Small intestine (tissue), 16 donors: ENCODE results near the gene ZMAT2. TPM values are rescaled to one million over a fixed set of nuclear protein-coding genes. Genes with fewer than 3 reads are reported as not detected.
"Not testable (repeated sequence)": the region's sequence is repeated elsewhere in the genome, so short reads cannot be mapped to it uniquely, and the experiment has no call there.

Source experiments
- DNase-seq, 2 donors: peaks; one replicate each; pipeline versions ENCODE4 v3.0.0 to v3.0.0-alpha.2; 2013
- FAIRE-seq: peaks from 2 replicates; lab custom pipeline; 2012; peaks lifted over from hg19 to GRCh38; lab: Jason Lieb, UNC
- H3K27ac ChIP-seq, 3 donors: one replicate each; pipeline ENCODE4 v1.5.1; 2013; ENCODE audit warnings: low read length in 2 of 3, mild to moderate bottlenecking in 2 of 3, control low read depth in 1 of 3, inconsistent platforms in 1 of 3, low read depth in 1 of 3, moderate library complexity in 1 of 3
- H3K27me3 ChIP-seq, 3 donors: one replicate each; pipeline ENCODE4 v1.6.1; 2013; ENCODE audit warnings: low read length in 3 of 3, inconsistent platforms in 1 of 3; ENCODE audit not compliant: control insufficient read depth in 3 of 3, insufficient read depth in 3 of 3
- H3K36me3 ChIP-seq, 3 donors: one replicate each; pipeline ENCODE4 v1.6.1; 2013; ENCODE audit warnings: low read length in 3 of 3, inconsistent platforms in 1 of 3, low read depth in 1 of 3, mild to moderate bottlenecking in 1 of 3, moderate library complexity in 1 of 3; ENCODE audit not compliant: control insufficient read depth in 3 of 3, insufficient read depth in 2 of 3
- H3K4me1 ChIP-seq, 3 donors: one replicate each; pipeline ENCODE4 v1.6.1; 2013; ENCODE audit warnings: low read length in 2 of 3, inconsistent platforms in 1 of 3, low read depth in 1 of 3, mild to moderate bottlenecking in 1 of 3, moderate library complexity in 1 of 3; ENCODE audit not compliant: control insufficient read depth in 3 of 3, insufficient read depth in 2 of 3
- H3K4me3 ChIP-seq, 3 donors: one replicate each; pipeline ENCODE4 v1.5.1; 2013; ENCODE audit warnings: low read length in 3 of 3, control low read depth in 1 of 3, inconsistent platforms in 1 of 3, low read depth in 1 of 3, mild to moderate bottlenecking in 1 of 3, moderate library complexity in 1 of 3
- H3K9me3 ChIP-seq, 2 donors: one replicate each; pipeline ENCODE4 v1.6.1; 2013; ENCODE audit warnings: low read depth in 1 of 2, low read length in 1 of 2; ENCODE audit not compliant: control insufficient read depth in 2 of 2, insufficient read depth in 1 of 2
- WGBS, 3 donors: extraction: QIAGEN DNeasy Blood & Tissue Kit; methylation state at CpG; one replicate each; pipeline ENCODE4 v1.1.7; 2013; 5-methylcytosine and 5-hydroxymethylcytosine counted together
- long read RNA-seq, 10 donors: transcript quantifications; one replicate each; lab custom pipeline, GENCODE V29; 2026
- polyA plus RNA-seq, 4 donors: library from polyadenylated mRNA; stranded (reverse) in 3 of 4; unstranded in 1 of 4; fragments of 200-250 nt in 3 of 4; fragments of 120-200 nt in 1 of 4; gene quantifications; one replicate each; pipeline versions ENCODE4 v1.2.1 to v1.2.3, GENCODE V29; 2013
- donor health status: healthy with polysubstance abuse.
- donor health status: control.
- donor health status: control.
- donor health status: Bipolar disorder and iron deficiency.
- donor health status: healthy.

ZMAT2 gene
- 10 to 100 TPM; 50.3 to 79.2 (median 61.8) TPM for polyA plus RNA-seq
- long read RNA-seq, donor 1, transcript ZMAT2-201 (6 exons, 1,647 nt) = major isoform, 41 of 76 reads
- long read RNA-seq, donor 1, partial matches to known transcripts = 34 of 76 reads
- long read RNA-seq, donor 1, other reads (novel, unspliced or antisense) = 0 of 76 reads
- long read RNA-seq, donor 2, transcript ZMAT2-201 (6 exons, 1,647 nt) = major isoform, 5 of 5 reads
- long read RNA-seq, donor 2, partial matches to known transcripts = 0 of 5 reads
- long read RNA-seq, donor 2, other reads (novel, unspliced or antisense) = 0 of 5 reads
- long read RNA-seq, donor 3, transcript ZMAT2-201 (6 exons, 1,647 nt) = major isoform, 12 of 12 reads
- long read RNA-seq, donor 3, partial matches to known transcripts = 0 of 12 reads
- long read RNA-seq, donor 3, other reads (novel, unspliced or antisense) = 0 of 12 reads
- long read RNA-seq, donor 4, partial matches to known transcripts = 0 of 1 reads
- long read RNA-seq, donor 4, other reads (novel, unspliced or antisense) = 0 of 1 reads
- long read RNA-seq, donor 5, partial matches to known transcripts = 0 of 3 reads
- long read RNA-seq, donor 5, other reads (novel, unspliced or antisense) = 0 of 3 reads
- long read RNA-seq, donor 6, transcript ZMAT2-201 (6 exons, 1,647 nt) = major isoform, 8 of 8 reads
- long read RNA-seq, donor 6, partial matches to known transcripts = 0 of 8 reads
- long read RNA-seq, donor 6, other reads (novel, unspliced or antisense) = 0 of 8 reads
- long read RNA-seq, donor 7, transcript ZMAT2-201 (6 exons, 1,647 nt) = major isoform, 31 of 37 reads
- long read RNA-seq, donor 7, partial matches to known transcripts = 6 of 37 reads
- long read RNA-seq, donor 7, other reads (novel, unspliced or antisense) = 0 of 37 reads
- long read RNA-seq, donor 8, partial matches to known transcripts = 0 of 3 reads
- long read RNA-seq, donor 8, other reads (novel, unspliced or antisense) = 0 of 3 reads
- long read RNA-seq, donor 9, partial matches to known transcripts = 0 of 2 reads
- long read RNA-seq, donor 9, other reads (novel, unspliced or antisense) = 0 of 2 reads
- long read RNA-seq, donor 10, transcript ZMAT2-201 (6 exons, 1,647 nt) = major isoform, 31 of 47 reads
- long read RNA-seq, donor 10, partial matches to known transcripts = 16 of 47 reads
- long read RNA-seq, donor 10, other reads (novel, unspliced or antisense) = 0 of 47 reads

- DNase-seq (peak; percentile 97 to 99), FAIRE-seq (peak; percentile 47)
- peaks cover 0 to 4% (median 0%) of the 10 kb centered on the region in 3 donors for H3K4me1 ChIP-seq
- H3K27me3 ChIP-seq = no peaks in the 10 kb centered on the region
- peaks cover 14 to 34% (median 24%) of the 10 kb centered on the region in 3 donors for H3K36me3 ChIP-seq
- H3K27ac ChIP-seq = peak within 1 kb of the TSS; percentile 45 to 88 (median 49)
- no peaks in the 10 kb centered on the region for H3K9me3 ChIP-seq
- H3K4me3 ChIP-seq = peak within 1 kb of the TSS; percentile 82 to 94 (median 93)
- 1 to 2% (median 1%) methylated on average over 44 of the region's 44 CpGs for WGBS, 3 donors
Measured at GRCh38 chr5:140700177-140701144, at the start of gene ZMAT2. ZMAT2 (plus strand) TSS chr5:140700447; CDS start chr5:140700461, 14 bp downstream.

- Histone ChIP-seq H3K36me3 (peaks cover 25 to 54% (median 30%) of the 10 kb centered on the region in 3 donors), H3K4me1 (no peaks in the 10 kb centered on the region), H3K9me3 (no peaks in the 10 kb centered on the region), H3K27ac (no peak overlapping the region), H3K4me3 (no peak overlapping the region), H3K27me3 (no peaks in the 10 kb centered on the region)
- DNase-seq (no peak), FAIRE-seq (no peak)
- 97 to 99% (median 97%) methylated on average over 17 of the region's 17 CpGs for WGBS, 3 donors
Measured at GRCh38 chr5:140658870-140659269, 41.4 kb upstream of the ZMAT2 start.

GRCh38 chr5:140660371-140660770 is 39.9 kb upstream of the ZMAT2 start:
- not testable (repeated sequence) for FAIRE-seq, H3K27me3 ChIP-seq, H3K9me3 ChIP-seq, H3K4me3 ChIP-seq, DNase-seq, H3K27ac ChIP-seq, H3K4me1 ChIP-seq
- peaks cover 22 to 49% (median 28%) of the 10 kb centered on the region in 3 donors for H3K36me3 ChIP-seq
- WGBS, 3 donors = 89 to 90% (median 89%) methylated on average over 6 of the region's 6 CpGs

- H3K36me3 ChIP-seq = peaks cover 16 to 35% (median 17%) of the 10 kb centered on the region in 3 donors
- 3 to 10% (median 10%) methylated on average over 18 of the region's 18 CpGs for WGBS, 3 donors
- no peak for DNase-seq
Measured at GRCh38 chr5:140664030-140664358, 36.3 kb upstream of the ZMAT2 start.

GRCh38 chr5:140664359-140665119 is 35.7 kb upstream of the ZMAT2 start, which contains the start of gene WDR55:
WDR55 (plus strand) TSS chr5:140664904; CDS start chr5:140664913, 9 bp downstream.
- H3K9me3 ChIP-seq = no peaks in the 10 kb centered on the region
- peak within 1 kb of the TSS; percentile 79 to 96 (median 93) for H3K4me3 ChIP-seq
- peaks cover 16 to 37% (median 19%) of the 10 kb centered on the region in 3 donors for H3K36me3 ChIP-seq
- H3K4me1 ChIP-seq = peaks cover 2 to 6% (median 4%) of the 10 kb centered on the region in 3 donors
- H3K27ac ChIP-seq = peak within 1 kb of the TSS; percentile 89 to 96 (median 95)
- DNase-seq (peak; percentile 97 to 98), FAIRE-seq (no peak)
- H3K27me3 ChIP-seq = no peaks in the 10 kb centered on the region
- WGBS, 3 donors = 0% methylated on average over 52 to 54 of the region's 54 CpGs

More at GRCh38 chr5:140664030-140664358, 36.3 kb upstream of the ZMAT2 start:
- no peaks in the 10 kb centered on the region for H3K27me3 ChIP-seq
- H3K27ac ChIP-seq = peak overlapping the region; percentile 89 to 96 (median 95)
- H3K9me3 ChIP-seq = no peaks in the 10 kb centered on the region
- H3K4me3 ChIP-seq = peak overlapping the region in 2 of 3 donors; percentile 93 to 96
- FAIRE-seq = no peak
- H3K4me1 ChIP-seq = peaks cover 2 to 6% (median 4%) of the 10 kb centered on the region in 3 donors

- WGBS, 3 donors = 91 to 98% (median 93%) methylated on average over 4 of the region's 4 CpGs
- not testable (repeated sequence) for H3K4me3 ChIP-seq, H3K27me3 ChIP-seq, H3K27ac ChIP-seq, DNase-seq, H3K9me3 ChIP-seq, H3K4me1 ChIP-seq, FAIRE-seq
- peaks cover 21 to 62% (median 25%) of the 10 kb centered on the region in 3 donors for H3K36me3 ChIP-seq
Measured at GRCh38 chr5:140671035-140671434, 29.2 kb upstream of the ZMAT2 start.
